ENCODE measurements around the gene AUP1.

AUP1 gene

GRCh38 chr2:74500578-74500946, 28.9 kb downstream of the AUP1 start:
- DNase-seq (no peak), ATAC-seq (replicated peaks) (no peak)
- Mint-ChIP-seq H3K27me3 (peaks cover 6 to 68% of the 10 kb centered on the region in 2 donors), H3K4me1 (ENCODE audit: low read depth in 2 of 2) (peaks cover 27 to 46% of the 10 kb centered on the region in 2 donors), H3K36me3 (ENCODE audit: insufficient read depth) (peaks cover 22% of the 10 kb centered on the region), H3K4me3 (no peak overlapping the region), H3K27ac (no peak overlapping the region), H3K9me3 (no peaks in the 10 kb centered on the region)

GRCh38 chr2:74499940-74500577, 29.4 kb downstream of the AUP1 start:
- no peak overlapping the region for H3K27ac Mint-ChIP-seq
- peaks cover 17% of the 10 kb centered on the region for H3K36me3 Mint-ChIP-seq (ENCODE audit: insufficient read depth)
- peak overlapping the region in 1 of 2 donors; percentile 25 for H3K4me3 Mint-ChIP-seq
- H3K4me1 Mint-ChIP-seq (ENCODE audit: low read depth in 2 of 2): peaks cover 27 to 44% of the 10 kb centered on the region in 2 donors
- DNase-seq (no peak), ATAC-seq (replicated peaks) (no peak)
- H3K27me3 Mint-ChIP-seq: peaks cover 6 to 68% of the 10 kb centered on the region in 2 donors
- no peaks in the 10 kb centered on the region for H3K9me3 Mint-ChIP-seq

- Mint-ChIP-seq H3K4me3 (peak within 1 kb of the TSS; percentile 82 to 93), H3K4me1 (ENCODE audit: low read depth in 2 of 2) (peaks cover 22 to 37% of the 10 kb centered on the region in 2 donors), H3K36me3 (ENCODE audit: insufficient read depth) (peaks cover 11% of the 10 kb centered on the region), H3K27ac (peak within 1 kb of the TSS; percentile 8 to 81), H3K27me3 (peaks cover 6 to 63% of the 10 kb centered on the region in 2 donors), H3K9me3 (no peaks in the 10 kb centered on the region)
- DNase-seq (no peak), ATAC-seq (replicated peaks) (no peak)
These were observed 30.1 kb downstream of the AUP1 start, which contains the start of gene LBX2 for GRCh38 chr2:74499267-74499939. LBX2 (minus strand) TSS chr2:74499603; CDS start chr2:74499537, 66 bp downstream.

- H3K4me1 Mint-ChIP-seq (ENCODE audit: low read depth in 2 of 2): peaks cover 19 to 34% of the 10 kb centered on the region in 2 donors
- DNase-seq: no peak
- no peaks in the 10 kb centered on the region for H3K9me3 Mint-ChIP-seq
- peak overlapping the region; percentile 8 to 81 for H3K27ac Mint-ChIP-seq
- H3K4me3 Mint-ChIP-seq: peak overlapping the region; percentile 82 to 93
- H3K27me3 Mint-ChIP-seq: peaks cover 6 to 56% of the 10 kb centered on the region in 2 donors
- peak; percentile 39 for ATAC-seq (replicated peaks)
- peaks cover 8% of the 10 kb centered on the region for H3K36me3 Mint-ChIP-seq (ENCODE audit: insufficient read depth)
These were observed 30.8 kb downstream of the AUP1 start for GRCh38 chr2:74498500-74499266.

- Mint-ChIP-seq H3K4me3 (peak overlapping the region; percentile 82 to 93), H3K27ac (peak overlapping the region in 1 of 2 donors; percentile 81), H3K36me3 (ENCODE audit: insufficient read depth) (peaks cover 10% of the 10 kb centered on the region), H3K4me1 (ENCODE audit: low read depth in 2 of 2) (peaks cover 19 to 28% of the 10 kb centered on the region in 2 donors), H3K27me3 (peaks cover 6 to 53% of the 10 kb centered on the region in 2 donors), H3K9me3 (no peaks in the 10 kb centered on the region)
- DNase-seq: no peak
- peak; percentile 55 for ATAC-seq (replicated peaks)
These were observed 31.6 kb downstream of the AUP1 start for GRCh38 chr2:74497777-74498499.

- DNase-seq: no peak
- Mint-ChIP-seq H3K9me3 (no peaks in the 10 kb centered on the region), H3K36me3 (ENCODE audit: insufficient read depth) (peaks cover 12% of the 10 kb centered on the region), H3K27ac (peak overlapping the region in 1 of 2 donors; percentile 81), H3K4me3 (peak overlapping the region; percentile 82 to 93), H3K27me3 (peaks cover 6 to 47% of the 10 kb centered on the region in 2 donors), H3K4me1 (ENCODE audit: low read depth in 2 of 2) (peaks cover 19 to 23% of the 10 kb centered on the region in 2 donors)
- ATAC-seq (replicated peaks): no peak
These were observed 32.3 kb downstream of the AUP1 start for GRCh38 chr2:74496997-74497776.

GRCh38 chr2:74495440-74495839, 34.1 kb downstream of the AUP1 start:
- H3K27me3 Mint-ChIP-seq: peaks cover 6 to 30% of the 10 kb centered on the region in 2 donors
- peaks cover 24% of the 10 kb centered on the region for H3K36me3 Mint-ChIP-seq (ENCODE audit: insufficient read depth)
- no peak overlapping the region for H3K4me3 Mint-ChIP-seq
- H3K9me3 Mint-ChIP-seq: no peaks in the 10 kb centered on the region
- no peak for ATAC-seq (replicated peaks)
- DNase-seq: no peak
- H3K27ac Mint-ChIP-seq: no peak overlapping the region
- H3K4me1 Mint-ChIP-seq (ENCODE audit: low read depth in 2 of 2): peaks cover 14% of the 10 kb centered on the region in 2 donors

- Mint-ChIP-seq H3K36me3 (ENCODE audit: insufficient read depth) (peaks cover 32% of the 10 kb centered on the region), H3K27me3 (peaks cover 5 to 11% of the 10 kb centered on the region in 2 donors)
These were observed 36.0 kb downstream of the AUP1 start for GRCh38 chr2:74493546-74493945.

GRCh38 chr2:74491648-74492544, 37.6 kb downstream of the AUP1 start:
- Mint-ChIP-seq H3K36me3 (ENCODE audit: insufficient read depth) (peaks cover 34% of the 10 kb centered on the region), H3K4me1 (ENCODE audit: low read depth in 2 of 2) (no peaks in the 10 kb centered on the region), H3K9me3 (no peaks in the 10 kb centered on the region), H3K4me3 (no peak overlapping the region), H3K27me3 (no peaks in the 10 kb centered on the region), H3K27ac (no peak overlapping the region)
- ATAC-seq (replicated peaks) (no peak), DNase-seq (no peak)

More at GRCh38 chr2:74493546-74493945, 36.0 kb downstream of the AUP1 start:
- no peaks in the 10 kb centered on the region for H3K9me3 Mint-ChIP-seq
- H3K4me1 Mint-ChIP-seq (ENCODE audit: low read depth in 2 of 2): peaks cover 7 to 8% of the 10 kb centered on the region in 2 donors
- peak overlapping the region in 1 of 2 donors; percentile 19 for H3K27ac Mint-ChIP-seq
- no peak for ATAC-seq (replicated peaks)
- no peak for DNase-seq
- no peak overlapping the region for H3K4me3 Mint-ChIP-seq

GRCh38 chr2:74489906-74490305, 39.6 kb downstream of the AUP1 start:
- H3K27me3 Mint-ChIP-seq: no peaks in the 10 kb centered on the region
- ATAC-seq (replicated peaks): no peak
- peaks cover 0 to 3% of the 10 kb centered on the region in 2 donors for H3K4me1 Mint-ChIP-seq (ENCODE audit: low read depth in 2 of 2)
- H3K4me3 Mint-ChIP-seq: no peak overlapping the region
- H3K27ac Mint-ChIP-seq: no peak overlapping the region
- peaks cover 40% of the 10 kb centered on the region for H3K36me3 Mint-ChIP-seq (ENCODE audit: insufficient read depth)
- no peak for DNase-seq
- no peaks in the 10 kb centered on the region for H3K9me3 Mint-ChIP-seq

GRCh38 chr2:74488643-74489481, 40.6 kb downstream of the AUP1 start:
- DNase-seq: no peak
- Mint-ChIP-seq H3K36me3 (ENCODE audit: insufficient read depth) (peaks cover 42% of the 10 kb centered on the region), H3K27me3 (no peaks in the 10 kb centered on the region), H3K9me3 (no peaks in the 10 kb centered on the region), H3K27ac (peak overlapping the region in 1 of 2 donors; percentile 16), H3K4me1 (ENCODE audit: low read depth in 2 of 2) (peaks cover 0 to 3% of the 10 kb centered on the region in 2 donors), H3K4me3 (no peak overlapping the region)
- no peak for ATAC-seq (replicated peaks)

All from effector memory CD8-positive, alpha-beta T cell (primary cell).